ENCODE measurements around the gene CDK5RAP3.

Gene CDK5RAP3

GRCh38 chr17:47949197-47949759, 21.6 kb upstream of the CDK5RAP3 start:
- DNase-seq, result peak; percentile 67

- DNase-seq, result no peak
Measured at GRCh38 chr17:47949946-47950345, 21.0 kb upstream of the CDK5RAP3 start.

- DNase-seq, result no peak
Measured at GRCh38 chr17:47950448-47950847, 20.5 kb upstream of the CDK5RAP3 start.

- no peak for DNase-seq
Measured at GRCh38 chr17:47952171-47953021, 18.5 kb upstream of the CDK5RAP3 start.

- DNase-seq, result no peak
Measured at GRCh38 chr17:47953909-47954308, 17.0 kb upstream of the CDK5RAP3 start.

GRCh38 chr17:47955497-47956461, 15.1 kb upstream of the CDK5RAP3 start:
- no peak for DNase-seq

GRCh38 chr17:47956791-47957590, 13.9 kb upstream of the CDK5RAP3 start:
- no peak for DNase-seq

- no peak for DNase-seq
Measured at GRCh38 chr17:47957591-47958490, 13.1 kb upstream of the CDK5RAP3 start, which contains the start of gene PRR15L. PRR15L (minus strand) TSS chr17:47957883; CDS start chr17:47953234, 4,649 bp downstream.

- DNase-seq, result no peak
Measured at GRCh38 chr17:47959825-47960655, 10.9 kb upstream of the CDK5RAP3 start.

GRCh38 chr17:47961406-47961805, 9.5 kb upstream of the CDK5RAP3 start:
- DNase-seq, result no peak

GRCh38 chr17:47962901-47963300, 8.0 kb upstream of the CDK5RAP3 start:
- no peak for DNase-seq

- DNase-seq, result no peak
Measured at GRCh38 chr17:47964856-47965255, 6.1 kb upstream of the CDK5RAP3 start.

- DNase-seq, result no peak
Measured at GRCh38 chr17:47966079-47966519, 4.8 kb upstream of the CDK5RAP3 start.

- DNase-seq, result no peak
Measured at GRCh38 chr17:47967607-47968252, 3.2 kb upstream of the CDK5RAP3 start.

GRCh38 chr17:47968836-47969235, 2.1 kb upstream of the CDK5RAP3 start:
- DNase-seq, result no peak

- DNase-seq, result no peak
Measured at GRCh38 chr17:47969930-47970724, 786 bp upstream of the CDK5RAP3 start.

GRCh38 chr17:47973541-47973940, 2.6 kb downstream of the CDK5RAP3 start:
- no peak for DNase-seq

- no peak for DNase-seq
Measured at GRCh38 chr17:47975189-47975822, 4.4 kb downstream of the CDK5RAP3 start.
